ENCODE data around the gene RIBC2.

Gene RIBC2

GRCh38 chr22:45465633-45466032, 52.1 kb downstream of the RIBC2 start:
- Histone ChIP-seq H3K27me3 (ENCODE audit: insufficient read depth, poor library complexity, severe bottlenecking) (no peaks in the 10 kb centered on the region), H3K4me3 (ENCODE audit: severe bottlenecking) (no peak overlapping the region), H3K9me3 (ENCODE audit: severe bottlenecking) (no peaks in the 10 kb centered on the region), H3K36me3 (ENCODE audit: low read depth) (no peaks in the 10 kb centered on the region), H3K4me1 (ENCODE audit: insufficient read depth, poor library complexity, severe bottlenecking) (peaks cover 20% of the 10 kb centered on the region), H3K27ac (ENCODE audit: poor library complexity, severe bottlenecking) (no peak overlapping the region)
- no peak for TF ChIP-seq CTCF (IDR thresholded peaks at IDR 0.05; ENCODE audit: poor library complexity, severe bottlenecking)
- no peak for ATAC-seq (ENCODE audit: low read depth)
- DNase-seq (ENCODE audit: low spot score): no peak

GRCh38 chr22:45468872-45469271, 55.4 kb downstream of the RIBC2 start:
- Histone ChIP-seq H3K27ac (ENCODE audit: poor library complexity, severe bottlenecking) (peak overlapping the region; percentile 78), H3K27me3 (ENCODE audit: insufficient read depth, poor library complexity, severe bottlenecking) (no peaks in the 10 kb centered on the region), H3K9me3 (ENCODE audit: severe bottlenecking) (no peaks in the 10 kb centered on the region), H3K4me3 (ENCODE audit: severe bottlenecking) (no peak overlapping the region), H3K36me3 (ENCODE audit: low read depth) (no peaks in the 10 kb centered on the region), H3K4me1 (ENCODE audit: insufficient read depth, poor library complexity, severe bottlenecking) (peaks cover 20% of the 10 kb centered on the region)
- no peak for TF ChIP-seq CTCF (IDR thresholded peaks at IDR 0.05; ENCODE audit: poor library complexity, severe bottlenecking)
- ATAC-seq (ENCODE audit: low read depth) (peak; percentile 64; the same call in 2 of the 3 replicates), DNase-seq (ENCODE audit: low spot score) (no peak)

- peak; percentile 69 for ATAC-seq (ENCODE audit: low read depth)
- H3K9me3 ChIP-seq (ENCODE audit: severe bottlenecking): no peaks in the 10 kb centered on the region
- H3K4me1 ChIP-seq (ENCODE audit: insufficient read depth, poor library complexity, severe bottlenecking): peaks cover 20% of the 10 kb centered on the region
- no peaks in the 10 kb centered on the region for H3K36me3 ChIP-seq (ENCODE audit: low read depth)
- no peak for DNase-seq (ENCODE audit: low spot score)
- H3K27me3 ChIP-seq (ENCODE audit: insufficient read depth, poor library complexity, severe bottlenecking): no peaks in the 10 kb centered on the region
- no peak for TF ChIP-seq CTCF (IDR thresholded peaks at IDR 0.05; ENCODE audit: poor library complexity, severe bottlenecking)
- peak overlapping the region; percentile 78 for H3K27ac ChIP-seq (ENCODE audit: poor library complexity, severe bottlenecking)
- no peak overlapping the region for H3K4me3 ChIP-seq (ENCODE audit: severe bottlenecking)
Observed at GRCh38 chr22:45469281-45470073, 56.0 kb downstream of the RIBC2 start.

- Histone ChIP-seq H3K9me3 (ENCODE audit: severe bottlenecking) (no peaks in the 10 kb centered on the region), H3K27me3 (ENCODE audit: insufficient read depth, poor library complexity, severe bottlenecking) (no peaks in the 10 kb centered on the region), H3K4me1 (ENCODE audit: insufficient read depth, poor library complexity, severe bottlenecking) (peaks cover 20% of the 10 kb centered on the region), H3K4me3 (ENCODE audit: severe bottlenecking) (no peak overlapping the region), H3K27ac (ENCODE audit: poor library complexity, severe bottlenecking) (peak overlapping the region; percentile 78), H3K36me3 (ENCODE audit: low read depth) (no peaks in the 10 kb centered on the region)
- DNase-seq (ENCODE audit: low spot score) (no peak), ATAC-seq (ENCODE audit: low read depth) (no peak)
- no peak for TF ChIP-seq CTCF (IDR thresholded peaks at IDR 0.05; ENCODE audit: poor library complexity, severe bottlenecking)
Observed at GRCh38 chr22:45470871-45471270, 57.4 kb downstream of the RIBC2 start.

- Histone ChIP-seq H3K36me3 (ENCODE audit: low read depth) (no peaks in the 10 kb centered on the region), H3K4me1 (ENCODE audit: insufficient read depth, poor library complexity, severe bottlenecking) (peaks cover 20% of the 10 kb centered on the region), H3K4me3 (ENCODE audit: severe bottlenecking) (no peak overlapping the region), H3K27ac (ENCODE audit: poor library complexity, severe bottlenecking) (no peak overlapping the region), H3K9me3 (ENCODE audit: severe bottlenecking) (no peaks in the 10 kb centered on the region), H3K27me3 (ENCODE audit: insufficient read depth, poor library complexity, severe bottlenecking) (no peaks in the 10 kb centered on the region)
- no peak for TF ChIP-seq CTCF (IDR thresholded peaks at IDR 0.05; ENCODE audit: poor library complexity, severe bottlenecking)
- no peak for DNase-seq (ENCODE audit: low spot score)
- ATAC-seq (ENCODE audit: low read depth): no peak
Observed at GRCh38 chr22:45472426-45472825, 58.9 kb downstream of the RIBC2 start.

All from RWPE2 (cell line).